ENCODE results near the gene VSTM2L. TPM values are rescaled to one million over a fixed set of nuclear protein-coding genes. Genes with fewer than 3 reads are reported as not detected.

VSTM2L gene
- total RNA-seq, 1 donor from 2014 or later = 0.29 TPM

DNA sequence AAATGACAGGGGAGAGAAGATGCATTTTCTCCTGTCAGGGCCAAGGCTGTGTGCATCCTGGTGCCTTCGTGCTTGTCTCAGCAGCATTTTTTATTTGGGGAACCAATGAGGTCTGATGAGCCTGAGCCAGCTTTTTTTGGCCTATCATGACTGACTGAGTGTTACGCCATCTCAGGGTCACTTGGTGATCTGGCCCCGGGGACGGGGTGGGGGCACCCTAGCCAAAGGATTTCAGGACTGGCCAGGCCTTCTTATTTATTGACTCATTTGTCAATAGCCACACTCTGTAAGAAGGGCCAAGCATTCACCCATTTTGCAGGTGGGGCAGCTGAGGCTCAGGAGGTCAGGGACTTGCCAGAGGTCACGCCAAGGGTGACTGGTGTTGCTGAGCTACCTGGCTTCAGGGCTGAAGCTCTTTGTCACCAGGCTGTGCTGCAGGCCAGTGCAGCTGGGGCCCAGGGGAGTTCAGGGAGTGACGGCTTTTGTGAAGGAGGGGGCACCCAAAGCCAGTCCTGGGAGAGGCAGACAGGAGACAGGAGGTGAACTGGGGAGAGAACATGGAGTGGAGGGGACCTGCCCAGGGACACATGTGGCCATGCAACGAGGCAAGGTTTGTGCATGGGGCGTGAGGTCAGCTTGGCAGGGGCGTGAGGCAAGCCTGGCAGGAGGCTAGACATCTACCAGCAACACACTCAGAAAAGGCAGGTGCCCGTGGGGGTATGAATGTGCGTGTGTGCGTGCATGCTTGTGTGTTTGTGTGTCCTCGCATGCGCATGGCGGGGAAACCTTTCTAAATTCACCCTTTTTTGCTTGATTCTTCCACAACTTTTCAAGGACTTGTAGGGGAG lies 31.1 kb downstream of the VSTM2L start:
- H3K4me1 Mint-ChIP-seq (ENCODE audit: low read depth) = no peaks in the 10 kb centered on the region
- no peaks in the 10 kb centered on the region for H3K9me3 Mint-ChIP-seq
- H3K27ac Mint-ChIP-seq = no peak overlapping the region
- peaks cover 13% of the 10 kb centered on the region for H3K27me3 Mint-ChIP-seq (ENCODE audit: insufficient read depth)
- no peaks in the 10 kb centered on the region for H3K36me3 Mint-ChIP-seq (ENCODE audit: low read depth)
- intact Hi-C loops (cut with micrococcal nuclease) = no loop called here
- no peak for DNase-seq (ENCODE audit: low spot score)
- no peak overlapping the region for H3K4me3 Mint-ChIP-seq

DNA sequence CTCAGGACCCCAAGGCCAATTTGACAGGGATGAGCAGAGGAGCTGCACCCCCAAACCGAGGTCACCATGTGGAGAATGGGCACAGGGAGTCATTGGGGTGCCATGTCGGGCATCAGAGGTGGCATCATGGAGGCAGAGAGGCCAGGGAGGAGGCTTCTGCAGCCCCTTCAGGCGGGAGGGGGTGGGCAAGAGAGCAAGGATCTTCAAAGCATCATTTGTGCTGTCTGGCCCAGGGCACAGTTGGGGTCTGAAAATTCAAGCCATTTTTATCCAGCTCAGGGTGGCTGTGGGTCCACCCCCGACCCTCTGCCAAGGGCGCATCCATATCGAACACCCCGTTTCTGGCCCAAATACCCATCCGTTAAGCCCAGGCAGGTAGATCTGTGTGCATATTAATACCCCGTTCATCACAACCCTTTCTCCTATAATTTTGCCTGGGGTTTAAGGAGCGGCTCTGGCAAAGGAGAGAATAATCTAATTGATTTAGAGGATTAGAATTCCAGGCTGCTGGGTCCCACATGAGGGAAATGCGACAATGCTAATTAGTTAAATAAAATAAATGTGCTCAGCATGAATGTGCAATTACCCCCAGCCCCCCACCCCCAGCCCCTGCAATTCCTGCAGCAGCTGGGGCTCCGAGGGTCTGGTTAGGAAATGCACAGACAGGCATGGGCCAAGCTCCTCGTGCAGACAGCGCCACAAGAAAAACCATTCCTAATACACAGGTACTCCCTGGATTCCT lies 31.9 kb downstream of the VSTM2L start:
- Mint-ChIP-seq H3K27ac (no peak overlapping the region), H3K9me3 (no peaks in the 10 kb centered on the region), H3K4me3 (no peak overlapping the region), H3K27me3 (ENCODE audit: insufficient read depth) (peaks cover 7% of the 10 kb centered on the region), H3K4me1 (ENCODE audit: low read depth) (no peaks in the 10 kb centered on the region), H3K36me3 (ENCODE audit: low read depth) (no peaks in the 10 kb centered on the region)
- intact Hi-C loops (cut with micrococcal nuclease) = no loop called here
- no peak for DNase-seq (ENCODE audit: low spot score)

GRCh38 chr20:37935435-37935834 lies 32.5 kb downstream of the VSTM2L start:
- Mint-ChIP-seq H3K27me3 (ENCODE audit: insufficient read depth) (peaks cover 7% of the 10 kb centered on the region), H3K4me3 (no peak overlapping the region), H3K9me3 (no peaks in the 10 kb centered on the region), H3K27ac (no peak overlapping the region), H3K36me3 (ENCODE audit: low read depth) (no peaks in the 10 kb centered on the region), H3K4me1 (ENCODE audit: low read depth) (no peaks in the 10 kb centered on the region)
- intact Hi-C loops (cut with micrococcal nuclease) = no loop called here
- no peak for DNase-seq (ENCODE audit: low spot score)

DNA sequence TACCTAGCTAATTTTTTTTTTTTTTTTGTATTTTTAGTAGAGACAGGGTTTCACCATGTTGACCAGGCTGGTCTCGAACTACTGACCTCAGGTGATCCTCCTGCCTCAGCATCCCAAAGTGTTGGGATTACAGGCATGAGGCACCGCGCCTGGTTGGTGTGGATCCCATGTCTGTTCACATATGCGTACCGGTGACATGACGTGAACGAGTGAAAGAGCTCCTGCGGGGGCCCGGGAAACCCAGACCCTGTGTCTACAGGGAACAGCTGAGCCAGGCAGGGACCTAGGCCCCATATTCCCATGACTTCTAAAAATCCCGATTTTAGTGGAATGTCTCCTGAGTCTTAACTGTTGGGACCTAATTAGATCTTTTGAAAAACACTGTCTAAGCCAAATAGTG lies 33.1 kb downstream of the VSTM2L start:
- no peak for DNase-seq (ENCODE audit: low spot score)
- no peaks in the 10 kb centered on the region for H3K9me3 Mint-ChIP-seq
- H3K36me3 Mint-ChIP-seq (ENCODE audit: low read depth) = no peaks in the 10 kb centered on the region
- no peaks in the 10 kb centered on the region for H3K4me1 Mint-ChIP-seq (ENCODE audit: low read depth)
- no peak overlapping the region for H3K4me3 Mint-ChIP-seq
- intact Hi-C loops (cut with micrococcal nuclease) = no loop called here
- peaks cover 7% of the 10 kb centered on the region for H3K27me3 Mint-ChIP-seq (ENCODE audit: insufficient read depth)
- no peak overlapping the region for H3K27ac Mint-ChIP-seq

DNA sequence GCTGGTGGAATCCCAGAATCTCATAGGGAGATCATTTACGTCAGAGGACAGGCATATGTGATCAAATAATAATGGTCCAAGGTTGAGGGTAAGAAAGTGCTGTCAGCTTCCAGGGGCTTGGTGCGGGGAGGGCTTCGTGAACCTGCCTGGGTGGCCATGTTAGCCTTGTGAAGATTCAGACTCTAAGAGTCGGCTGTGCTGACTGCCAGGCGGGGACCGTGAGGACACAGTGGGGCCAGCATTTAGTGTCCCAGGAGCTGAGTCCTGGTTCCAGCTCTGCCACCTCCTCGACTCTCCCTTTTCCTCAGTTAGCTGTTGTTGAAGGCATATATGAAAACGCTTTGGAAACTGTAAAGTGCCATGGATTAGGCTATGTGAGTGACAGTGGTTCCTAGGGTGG lies 33.5 kb downstream of the VSTM2L start:
- peaks cover 7% of the 10 kb centered on the region for H3K27me3 Mint-ChIP-seq (ENCODE audit: insufficient read depth)

DNA sequence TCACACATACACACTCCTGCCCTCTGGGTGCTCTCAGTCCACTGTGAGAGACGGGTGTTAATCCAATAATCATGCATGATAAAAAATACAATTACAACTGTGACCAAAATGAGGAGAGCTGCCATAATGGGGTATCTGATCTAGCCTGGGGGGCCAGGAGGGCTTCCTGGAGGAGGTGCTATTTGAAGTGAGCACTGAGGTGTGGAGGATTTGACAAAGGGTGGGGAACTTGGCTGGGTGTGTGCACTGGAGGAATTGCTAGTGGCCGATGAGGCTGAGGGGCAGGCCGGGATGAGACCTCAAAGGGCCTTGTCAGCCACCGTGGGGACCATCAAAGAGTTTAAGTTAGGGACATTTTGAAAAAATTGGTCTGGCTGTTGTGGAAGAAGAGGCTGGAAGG lies 34.8 kb downstream of the VSTM2L start:
- Mint-ChIP-seq H3K9me3 (no peaks in the 10 kb centered on the region), H3K36me3 (ENCODE audit: low read depth) (no peaks in the 10 kb centered on the region), H3K4me1 (ENCODE audit: low read depth) (no peaks in the 10 kb centered on the region), H3K4me3 (no peak overlapping the region), H3K27me3 (ENCODE audit: insufficient read depth) (peaks cover 5% of the 10 kb centered on the region), H3K27ac (no peak overlapping the region)
- intact Hi-C loops (cut with micrococcal nuclease) = no loop called here
- no peak for DNase-seq (ENCODE audit: low spot score)

More for the DNA sequence above, 33.5 kb downstream of the VSTM2L start:
- no peak for DNase-seq (ENCODE audit: low spot score)
- Mint-ChIP-seq H3K4me3 (no peak overlapping the region), H3K4me1 (ENCODE audit: low read depth) (no peaks in the 10 kb centered on the region), H3K27ac (no peak overlapping the region), H3K36me3 (ENCODE audit: low read depth) (no peaks in the 10 kb centered on the region), H3K9me3 (no peaks in the 10 kb centered on the region)
- intact Hi-C loops (cut with micrococcal nuclease) = no loop called here

- Mint-ChIP-seq H3K36me3 (ENCODE audit: low read depth) (no peaks in the 10 kb centered on the region), H3K9me3 (no peaks in the 10 kb centered on the region), H3K27ac (no peak overlapping the region), H3K4me1 (ENCODE audit: low read depth) (no peaks in the 10 kb centered on the region), H3K4me3 (no peak overlapping the region), H3K27me3 (ENCODE audit: insufficient read depth) (peaks cover 5% of the 10 kb centered on the region)
- intact Hi-C loops (cut with micrococcal nuclease) = no loop called here
- DNase-seq (ENCODE audit: low spot score) = no peak
Measured at GRCh38 chr20:37938181-37938750, 35.3 kb downstream of the VSTM2L start.

GRCh38 chr20:37938954-37939353 lies 36.0 kb downstream of the VSTM2L start:
- Mint-ChIP-seq H3K27ac (no peak overlapping the region), H3K36me3 (ENCODE audit: low read depth) (no peaks in the 10 kb centered on the region), H3K4me3 (no peak overlapping the region), H3K27me3 (ENCODE audit: insufficient read depth) (peaks cover 4% of the 10 kb centered on the region), H3K9me3 (no peaks in the 10 kb centered on the region), H3K4me1 (ENCODE audit: low read depth) (no peaks in the 10 kb centered on the region)
- DNase-seq (ENCODE audit: low spot score) = no peak
- intact Hi-C loops (cut with micrococcal nuclease) = no loop called here

DNA sequence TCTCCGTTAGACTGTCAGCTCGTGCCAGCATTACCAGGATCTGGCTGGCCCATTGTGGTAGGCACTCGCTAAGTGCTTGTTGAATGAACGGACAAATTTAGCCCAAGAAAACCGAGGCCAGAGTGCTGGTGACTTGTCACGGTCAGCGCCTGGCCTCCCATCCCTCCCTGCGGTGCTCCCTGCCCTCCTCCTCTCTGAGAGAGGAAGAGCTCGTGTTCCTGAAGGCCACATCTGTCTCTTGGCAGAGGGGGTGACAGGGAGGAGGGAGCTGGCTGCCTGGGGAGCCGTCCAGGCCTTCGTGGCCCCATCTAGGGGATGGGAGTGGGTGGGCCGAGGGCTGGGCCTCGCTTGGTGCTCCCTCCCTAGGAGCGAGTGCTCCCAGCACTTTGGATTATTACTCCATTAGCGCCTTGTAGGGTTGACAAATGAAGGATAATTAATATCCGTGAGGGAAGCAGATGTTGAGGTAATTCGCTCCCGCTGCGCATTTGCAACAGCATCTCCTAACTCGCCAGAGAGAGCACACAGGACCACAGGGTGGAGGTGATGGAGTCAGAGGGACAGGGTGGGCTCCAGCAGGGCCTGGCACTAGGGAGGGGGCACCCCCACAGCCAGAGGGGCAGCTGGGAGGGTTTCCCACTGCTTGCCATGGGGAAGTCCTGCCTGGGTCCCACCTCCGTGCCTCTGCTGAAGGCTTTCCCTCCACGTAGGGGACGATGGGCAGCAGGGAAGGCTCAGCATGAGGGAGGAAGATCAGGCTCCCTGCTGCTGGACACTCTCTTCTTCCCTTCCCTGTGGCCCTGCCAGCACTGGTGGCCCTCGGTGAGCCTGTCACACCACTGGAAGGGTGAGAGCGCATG lies 37.0 kb downstream of the VSTM2L start:
- intact Hi-C loops (cut with micrococcal nuclease) = no loop called here
- Mint-ChIP-seq H3K4me1 (ENCODE audit: low read depth) (no peaks in the 10 kb centered on the region), H3K36me3 (ENCODE audit: low read depth) (no peaks in the 10 kb centered on the region)

DNA sequence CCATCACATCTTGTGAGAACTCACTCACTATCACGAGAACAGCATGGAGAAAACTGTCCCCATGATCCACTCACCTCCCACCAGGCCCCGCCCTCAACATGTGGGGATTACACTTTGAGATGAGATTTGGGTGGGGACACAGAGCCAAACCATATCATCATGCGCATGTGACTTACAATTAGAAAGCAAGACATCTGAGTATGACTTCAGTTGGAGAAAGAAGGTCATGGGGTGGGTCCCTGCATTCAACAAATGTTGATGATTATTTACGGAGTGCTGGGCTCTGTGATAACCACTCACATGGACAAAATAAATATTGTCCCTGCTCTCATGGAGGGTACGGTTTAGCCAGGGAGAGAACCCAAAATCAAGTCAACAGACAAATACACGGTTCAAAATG lies 37.9 kb downstream of the VSTM2L start:
- DNase-seq (ENCODE audit: low spot score) = no peak
- no peaks in the 10 kb centered on the region for H3K9me3 Mint-ChIP-seq
- H3K27ac Mint-ChIP-seq = no peak overlapping the region
- no peaks in the 10 kb centered on the region for H3K36me3 Mint-ChIP-seq (ENCODE audit: low read depth)
- H3K4me3 Mint-ChIP-seq = no peak overlapping the region
- H3K4me1 Mint-ChIP-seq (ENCODE audit: low read depth) = no peaks in the 10 kb centered on the region
- H3K27me3 Mint-ChIP-seq (ENCODE audit: insufficient read depth) = peaks cover 2% of the 10 kb centered on the region
- intact Hi-C loops (cut with micrococcal nuclease) = no loop called here

More for the DNA sequence above, 37.0 kb downstream of the VSTM2L start:
- Mint-ChIP-seq H3K9me3 (no peaks in the 10 kb centered on the region), H3K27me3 (ENCODE audit: insufficient read depth) (peaks cover 2% of the 10 kb centered on the region), H3K4me3 (no peak overlapping the region), H3K27ac (no peak overlapping the region)
- DNase-seq (ENCODE audit: low spot score) = no peak

- intact Hi-C loops (cut with micrococcal nuclease) = no loop called here
- Mint-ChIP-seq H3K4me3 (no peak overlapping the region), H3K27me3 (ENCODE audit: insufficient read depth) (peaks cover 2% of the 10 kb centered on the region), H3K36me3 (ENCODE audit: low read depth) (no peaks in the 10 kb centered on the region), H3K9me3 (no peaks in the 10 kb centered on the region), H3K4me1 (ENCODE audit: low read depth) (no peaks in the 10 kb centered on the region), H3K27ac (no peak overlapping the region)
- DNase-seq (ENCODE audit: low spot score) = no peak
Measured at GRCh38 chr20:37941332-37941731, 38.4 kb downstream of the VSTM2L start.

GRCh38 chr20:37941992-37942391 lies 39.1 kb downstream of the VSTM2L start:
- H3K4me1 Mint-ChIP-seq (ENCODE audit: low read depth) = no peaks in the 10 kb centered on the region
- H3K4me3 Mint-ChIP-seq = no peak overlapping the region
- intact Hi-C loops (cut with micrococcal nuclease) = no loop called here
- H3K27ac Mint-ChIP-seq = no peak overlapping the region
- H3K27me3 Mint-ChIP-seq (ENCODE audit: insufficient read depth) = peaks cover 4% of the 10 kb centered on the region
- H3K9me3 Mint-ChIP-seq = no peaks in the 10 kb centered on the region
- no peaks in the 10 kb centered on the region for H3K36me3 Mint-ChIP-seq (ENCODE audit: low read depth)
- no peak for DNase-seq (ENCODE audit: low spot score)

All from activated T-helper 1 cell treated with anti-CD3 and anti-CD28 coated beads, Interleukin-12 subunit alpha, Interleukin-12 subunit beta, Interleukin-2, Interleukin-4 antibody, amounts not matched to agents 30 ng/mL and 10 ng/mL and 1 ng/mL, durations not matched to agents 14 hours and 24 hours and 36 hours (primary cell).